ACHN (cell line): ENCODE results near the gene POLR2E.
"Not testable (repeated sequence)": the region's sequence is repeated elsewhere in the genome, so short reads cannot be mapped to it uniquely, and the experiment has no call there.

Source experiments
- DNase-seq: peaks from one replicate; pipeline ENCODE4 v3.0.0-alpha.2; 2015
- in situ Hi-C: cut with HindIII; loops from 2 replicates; pipeline ENCODE4 v1.10.0; 2017; ENCODE audit warnings: low sequenced_read_pairs, low pct_ligation_motif_present, low pct_unique_long_range_greater_than_20kb

POLR2E gene

GRCh38 chr19:1128106-1128505 is 32.9 kb upstream of the POLR2E start:
- no peak for DNase-seq
- in situ Hi-C loops, result no loop called here

- in situ Hi-C loops, result no loop called here
- no peak for DNase-seq
Observed at GRCh38 chr19:1126984-1127760, 32.0 kb upstream of the POLR2E start.

GRCh38 chr19:1125601-1126467 is 30.7 kb upstream of the POLR2E start:
- DNase-seq, result no peak

GRCh38 chr19:1123885-1124677 is 28.9 kb upstream of the POLR2E start:
- in situ Hi-C loops, result no loop called here
- no peak for DNase-seq

More at GRCh38 chr19:1125601-1126467, 30.7 kb upstream of the POLR2E start:
- in situ Hi-C loops, result no loop called here

- in situ Hi-C loops, result no loop called here
- DNase-seq, result no peak
Observed at GRCh38 chr19:1123381-1123780, 28.2 kb upstream of the POLR2E start.

- peak; percentile 66 for DNase-seq
- in situ Hi-C loops, result no loop called here
Observed at GRCh38 chr19:1122972-1123363, 27.8 kb upstream of the POLR2E start.

GRCh38 chr19:1122021-1122971 is 27.1 kb upstream of the POLR2E start:
- no peak for DNase-seq
- in situ Hi-C loops, result no loop called here

- in situ Hi-C loops, result no loop called here
- DNase-seq, result no peak
Observed at GRCh38 chr19:1121395-1121794, 26.2 kb upstream of the POLR2E start.

GRCh38 chr19:1119475-1120217 is 24.5 kb upstream of the POLR2E start:
- no peak for DNase-seq
- in situ Hi-C loops, result no loop called here

- no peak for DNase-seq
- in situ Hi-C loops, result no loop called here
Observed at GRCh38 chr19:1118999-1119398, 23.8 kb upstream of the POLR2E start.

- in situ Hi-C loops, result no loop called here
- no peak for DNase-seq
Observed at GRCh38 chr19:1117654-1118053, 22.5 kb upstream of the POLR2E start.

- no peak for DNase-seq
- in situ Hi-C loops, result no loop called here
Observed at GRCh38 chr19:1116726-1117581, 21.8 kb upstream of the POLR2E start.

- in situ Hi-C loops, result no loop called here
- no peak for DNase-seq
Observed at GRCh38 chr19:1115646-1116420, 20.7 kb upstream of the POLR2E start.

GRCh38 chr19:1114728-1115127 is 19.6 kb upstream of the POLR2E start:
- in situ Hi-C loops, DNase-seq: not testable (repeated sequence)

- no peak for DNase-seq
- in situ Hi-C loops, result no loop called here
Observed at GRCh38 chr19:1113986-1114483, 18.9 kb upstream of the POLR2E start.
